ENCODE measurements around the gene ATXN7L2. TPM values are rescaled to one million over a fixed set of nuclear protein-coding genes. Genes with fewer than 3 reads are reported as not detected.

Gene ATXN7L2
- total RNA-seq, 2 experiments from 2014 or later: 11.2 to 13.7 TPM

GRCh38 chr1:109479901-109480300, 3.8 kb upstream of the ATXN7L2 start:
- H3K27ac Mint-ChIP-seq: no peak overlapping the region
- H3K4me3 Mint-ChIP-seq: no peak overlapping the region

GRCh38 chr1:109481646-109482045, 2.1 kb upstream of the ATXN7L2 start:
- DNase-seq (no peak), ATAC-seq (no peak)
- Mint-ChIP-seq H3K4me3 (no peak overlapping the region), H3K4me1 (ENCODE audit: low read depth) (peaks cover 29% of the 10 kb centered on the region), H3K9me3 (no peaks in the 10 kb centered on the region), H3K27me3 (peaks cover 4% of the 10 kb centered on the region), H3K36me3 (ENCODE audit: low read depth) (peaks cover 4% of the 10 kb centered on the region), H3K27ac (no peak overlapping the region)
- POLR2A ChIA-PET: interaction anchor here (0.6 to 3.0 kb wide), 4 partner anchors 16 to 55 kb away, joined by 3 to 25 read pairs (median 4); partner anchors contain the start of gene PSMA5
- CTCF ChIA-PET: interaction anchor here (0.7 to 40.7 kb wide), 5 partner anchors 12 to 159 kb away, joined by 3 to 1390 read pairs (median 12); partner anchors contain the start of genes CYB561D1 and GPR61
- TF ChIP-seq, protein P1, sequence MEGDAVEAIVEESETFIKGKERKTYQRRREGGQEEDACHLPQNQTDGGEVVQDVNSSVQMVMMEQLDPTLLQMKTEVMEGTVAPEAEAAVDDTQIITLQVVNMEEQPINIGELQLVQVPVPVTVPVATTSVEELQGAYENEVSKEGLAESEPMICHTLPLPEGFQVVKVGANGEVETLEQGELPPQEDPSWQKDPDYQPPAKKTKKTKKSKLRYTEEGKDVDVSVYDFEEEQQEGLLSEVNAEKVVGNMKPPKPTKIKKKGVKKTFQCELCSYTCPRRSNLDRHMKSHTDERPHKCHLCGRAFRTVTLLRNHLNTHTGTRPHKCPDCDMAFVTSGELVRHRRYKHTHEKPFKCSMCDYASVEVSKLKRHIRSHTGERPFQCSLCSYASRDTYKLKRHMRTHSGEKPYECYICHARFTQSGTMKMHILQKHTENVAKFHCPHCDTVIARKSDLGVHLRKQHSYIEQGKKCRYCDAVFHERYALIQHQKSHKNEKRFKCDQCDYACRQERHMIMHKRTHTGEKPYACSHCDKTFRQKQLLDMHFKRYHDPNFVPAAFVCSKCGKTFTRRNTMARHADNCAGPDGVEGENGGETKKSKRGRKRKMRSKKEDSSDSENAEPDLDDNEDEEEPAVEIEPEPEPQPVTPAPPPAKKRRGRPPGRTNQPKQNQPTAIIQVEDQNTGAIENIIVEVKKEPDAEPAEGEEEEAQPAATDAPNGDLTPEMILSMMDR (IDR thresholded peaks at IDR 0.05): no peak
- intact Hi-C loops (cut with micrococcal nuclease): loop anchor here (2.0 kb wide), 1 partner anchor 55 kb away; the partner anchor contains the start of gene PSMA5

More at GRCh38 chr1:109479901-109480300, 3.8 kb upstream of the ATXN7L2 start:
- Mint-ChIP-seq H3K9me3 (no peaks in the 10 kb centered on the region), H3K36me3 (ENCODE audit: low read depth) (no peaks in the 10 kb centered on the region), H3K27me3 (peaks cover 6% of the 10 kb centered on the region), H3K4me1 (ENCODE audit: low read depth) (peaks cover 18% of the 10 kb centered on the region)
- POLR2A ChIA-PET: no interaction called here
- intact Hi-C loops (cut with micrococcal nuclease): no loop called here
- ATAC-seq (no peak), DNase-seq (no peak)
- TF ChIP-seq, protein P1 (IDR thresholded peaks at IDR 0.05): no peak
- CTCF ChIA-PET: interaction anchor here (1.6 to 2.6 kb wide), 3 partner anchors 11 to 53 kb away, joined by 9 to 13 read pairs (median 10); partner anchors contain the start of gene CYB561D1

GRCh38 chr1:109482242-109482641, 1.5 kb upstream of the ATXN7L2 start:
- H3K4me3 Mint-ChIP-seq: peak overlapping the region; percentile 91
- no peak overlapping the region for H3K27ac Mint-ChIP-seq
- H3K9me3 Mint-ChIP-seq: no peaks in the 10 kb centered on the region
- POLR2A ChIA-PET: interaction anchor here (1.0 to 3.5 kb wide), 8 partner anchors 11 to 382 kb away, joined by 4 to 25 read pairs (median 5); partner anchors contain the start of genes CYB561D1, PSMA5 and SORT1
- peaks cover 4% of the 10 kb centered on the region for H3K36me3 Mint-ChIP-seq (ENCODE audit: low read depth)
- H3K4me1 Mint-ChIP-seq (ENCODE audit: low read depth): peaks cover 30% of the 10 kb centered on the region
- TF ChIP-seq, protein P1 (IDR thresholded peaks at IDR 0.05): no peak
- ATAC-seq (no peak), DNase-seq (no peak)
- intact Hi-C loops (cut with micrococcal nuclease): loop anchor here (2.0 kb wide), 1 partner anchor 55 kb away; the partner anchor contains the start of gene PSMA5
- CTCF ChIA-PET: interaction anchor here (0.6 to 40.7 kb wide), 11 partner anchors 11 to 205 kb away, joined by 3 to 1390 read pairs (median 3); partner anchors contain the start of genes AMIGO1, CYB561D1 and GPR61
- H3K27me3 Mint-ChIP-seq: peaks cover 1% of the 10 kb centered on the region

- ChIA-PET POLR2A (interaction anchor here (1.0 to 3.6 kb wide), 20 partner anchors 9 to 383 kb away, joined by 3 to 25 read pairs (median 5); partner anchors contain the start of genes AMIGO1, CYB561D1, GNAI3 and PSMA5), CTCF (interaction anchor here (0.6 to 40.7 kb wide), 13 partner anchors 10 to 206 kb away, joined by 3 to 1390 read pairs (median 4); partner anchors contain the start of genes AMIGO1, CYB561D1, GNAI3 and GPR61)
- H3K4me3 Mint-ChIP-seq: peak overlapping the region; percentile 91
- intact Hi-C loops (cut with micrococcal nuclease): loop anchor here (2.0 kb wide), 1 partner anchor 56 kb away; the partner anchor contains the start of gene PSMA5
- H3K27ac Mint-ChIP-seq: peak overlapping the region; percentile 84
- H3K27me3 Mint-ChIP-seq: peaks cover 1% of the 10 kb centered on the region
- peak; percentile 55 for DNase-seq
- H3K36me3 Mint-ChIP-seq (ENCODE audit: low read depth): peaks cover 4% of the 10 kb centered on the region
- H3K4me1 Mint-ChIP-seq (ENCODE audit: low read depth): peaks cover 30% of the 10 kb centered on the region
- peak; percentile 55 for ATAC-seq
- H3K9me3 Mint-ChIP-seq: no peaks in the 10 kb centered on the region
- TF ChIP-seq, protein P1 (IDR thresholded peaks at IDR 0.05): no peak
These were observed 674 bp upstream of the ATXN7L2 start for GRCh38 chr1:109482791-109483671.
